Stimulated activated CD4-positive, alpha-beta T cell treated with anti-CD3 and anti-CD28 coated beads, Interleukin-12 subunit alpha, Interleukin-12 subunit beta, amount 100 ng/mL, for 48 hours (primary cell): ENCODE results near the gene INPP5D.

Experiments used
- DNase-seq, 3 donors: peaks; one replicate each; pipeline ENCODE4 v3.0.0-alpha.2; 2020; ENCODE audit warnings: low read depth in 2 of 3, low spot score in 1 of 3

Gene INPP5D

GRCh38 chr2:233233618-233234230 is 173.6 kb downstream of the INPP5D start:
- no peak for DNase-seq

GRCh38 chr2:233234264-233234663 is 174.1 kb downstream of the INPP5D start:
- DNase-seq: no peak

DNA sequence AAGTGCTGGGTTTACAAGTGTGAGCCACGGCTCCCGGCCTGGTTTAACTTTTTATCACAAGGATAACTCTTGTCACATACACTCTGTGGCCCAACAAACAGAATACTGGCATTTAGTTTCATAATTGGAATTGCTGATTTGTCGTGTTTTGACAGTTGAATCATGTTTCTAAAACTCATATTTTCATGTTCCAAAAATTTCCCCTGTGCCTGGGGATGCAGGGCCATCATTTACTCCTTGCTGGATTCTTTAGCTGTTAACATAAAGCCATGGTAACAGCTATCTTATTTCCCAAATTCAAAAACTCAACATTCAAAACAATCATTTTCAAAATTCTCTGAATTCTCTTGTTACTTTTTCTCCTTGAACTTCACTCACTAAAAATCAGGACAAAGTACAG is 174.9 kb downstream of the INPP5D start:
- DNase-seq: no peak

DNA sequence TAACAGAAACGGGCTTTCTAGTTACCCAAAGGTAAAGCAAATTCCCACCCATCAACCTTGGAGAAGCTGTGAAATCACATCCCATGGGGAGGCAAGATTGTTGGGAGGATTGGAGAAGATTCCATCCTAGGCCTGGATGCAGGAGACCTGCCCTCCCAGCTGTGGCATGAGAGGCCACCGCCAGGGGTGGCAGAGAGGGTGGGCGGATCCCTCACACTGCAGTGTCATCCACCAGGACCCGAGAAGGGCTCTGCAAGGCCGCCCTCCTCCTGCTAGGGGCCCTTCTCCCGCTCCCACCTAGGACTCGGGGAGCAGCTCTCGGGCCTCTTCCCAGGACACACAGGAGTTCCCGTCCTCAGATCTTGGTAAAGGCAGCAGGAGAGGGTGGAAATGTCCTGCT is 175.8 kb downstream of the INPP5D start:
- DNase-seq: no peak

- DNase-seq: no peak
Observed at GRCh38 chr2:233236820-233237589, 176.9 kb downstream of the INPP5D start.

- no peak for DNase-seq
Observed at GRCh38 chr2:233240897-233241296, 180.8 kb downstream of the INPP5D start.

DNA sequence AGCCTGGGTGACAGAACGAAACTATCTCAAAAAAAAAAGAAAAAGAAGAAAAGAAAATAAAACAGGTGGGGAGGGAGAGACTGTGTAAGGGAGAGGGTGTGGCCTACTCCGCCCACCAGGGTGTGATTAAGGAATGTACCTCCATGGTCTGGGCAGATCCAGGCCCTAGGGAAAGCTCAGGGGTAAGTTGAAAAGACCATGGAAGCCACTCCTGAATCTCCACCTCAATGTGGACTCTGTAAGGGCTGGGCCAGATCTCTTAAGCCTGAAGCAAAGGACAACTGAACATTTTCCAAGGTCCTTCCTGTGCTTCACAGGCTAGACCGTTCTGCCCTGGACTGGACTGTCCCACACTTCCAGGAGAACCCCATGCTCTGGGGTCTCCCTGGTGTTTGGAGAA is 181.7 kb downstream of the INPP5D start:
- DNase-seq: no peak

DNA sequence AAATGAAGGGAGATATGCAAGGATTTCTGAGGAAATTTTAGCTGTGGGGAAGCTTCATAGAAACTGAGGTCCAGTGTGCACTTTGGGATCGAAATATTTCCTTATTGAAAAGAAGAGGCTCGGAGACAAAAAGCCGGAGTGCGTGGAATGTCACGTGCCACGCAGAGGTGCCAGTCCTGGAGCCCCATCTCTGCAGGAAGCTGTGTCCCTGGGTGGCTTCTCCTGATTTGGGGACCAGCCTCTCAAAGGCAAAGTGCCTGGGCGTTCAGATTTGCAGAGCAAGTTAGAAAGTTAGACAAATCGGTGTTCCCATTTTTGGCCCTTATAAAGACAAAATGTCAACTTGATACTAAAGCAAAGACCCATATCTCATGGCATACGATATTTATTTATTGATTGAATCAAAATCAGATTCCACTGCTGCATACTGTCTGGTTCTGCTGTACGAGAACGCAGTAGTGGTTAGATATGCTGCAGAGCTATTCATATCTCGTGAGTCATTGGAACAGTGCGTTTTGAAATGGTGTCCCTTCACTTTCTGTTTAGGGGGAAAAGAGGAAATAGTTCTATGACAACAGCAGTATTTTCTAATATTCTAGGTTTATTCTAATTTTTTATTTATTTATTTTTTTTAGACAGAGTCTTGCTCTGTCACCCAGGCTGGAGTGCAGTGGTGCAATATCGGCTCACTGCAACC is 182.2 kb downstream of the INPP5D start:
- no peak for DNase-seq

DNA sequence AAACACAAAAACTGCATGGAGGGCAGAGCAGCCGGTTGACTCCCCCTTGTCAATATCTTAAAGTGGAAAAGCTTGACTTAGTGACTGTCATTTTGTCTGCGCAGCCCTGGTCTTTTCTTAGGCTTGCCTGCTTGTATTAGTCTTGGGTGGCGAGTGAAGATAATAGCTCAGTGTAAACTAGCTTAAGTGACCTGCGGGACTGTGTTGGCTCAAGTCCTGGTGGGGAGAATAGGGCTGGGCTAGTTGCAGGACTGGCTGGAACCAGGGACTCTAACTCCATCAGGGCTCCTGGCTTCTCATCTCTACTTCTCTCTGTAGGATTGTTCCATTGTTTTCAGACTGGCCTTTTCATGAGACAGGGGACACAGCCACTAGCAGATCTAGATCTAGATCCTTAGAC is 183.2 kb downstream of the INPP5D start:
- DNase-seq: no peak

GRCh38 chr2:233244818-233245217 is 184.7 kb downstream of the INPP5D start:
- DNase-seq: no peak

DNA sequence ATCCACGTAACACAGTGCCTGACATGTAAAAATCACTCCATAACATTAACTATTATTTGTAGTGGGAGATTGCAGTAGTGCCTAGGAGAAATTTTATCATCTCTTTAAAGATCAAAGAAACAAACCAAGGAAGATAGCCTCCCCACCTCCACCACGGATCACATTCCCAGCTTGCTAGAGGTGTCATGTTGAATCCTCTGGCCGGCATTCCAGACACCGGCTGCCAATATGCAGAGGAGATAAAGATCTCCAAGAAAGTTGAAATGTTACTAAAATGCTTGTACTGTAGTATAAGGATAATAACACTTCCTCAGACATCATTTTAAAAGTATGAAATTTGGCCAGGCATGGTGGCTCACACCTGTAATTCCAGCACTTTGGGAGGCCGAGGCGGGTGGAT is 185.3 kb downstream of the INPP5D start:
- no peak for DNase-seq

DNA sequence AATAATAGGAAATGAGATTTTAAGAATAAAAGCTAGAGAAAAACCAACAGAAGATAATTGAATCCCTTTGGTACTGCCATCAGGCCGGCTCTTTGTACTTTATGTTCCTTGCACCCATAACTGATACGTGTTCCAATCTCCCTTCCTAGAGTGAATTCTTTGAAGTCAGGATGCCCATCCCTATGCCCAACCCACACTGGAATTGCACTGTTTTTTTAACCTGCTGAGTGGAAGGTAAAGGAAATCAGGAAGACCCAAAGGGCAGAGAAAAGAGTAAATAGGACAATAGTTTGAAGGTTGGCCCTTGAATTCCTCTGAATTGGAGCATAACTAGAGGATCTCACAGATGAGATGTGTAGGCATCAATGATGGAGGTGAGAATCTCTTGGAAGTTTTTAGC is 187.0 kb downstream of the INPP5D start:
- DNase-seq: no peak

DNA sequence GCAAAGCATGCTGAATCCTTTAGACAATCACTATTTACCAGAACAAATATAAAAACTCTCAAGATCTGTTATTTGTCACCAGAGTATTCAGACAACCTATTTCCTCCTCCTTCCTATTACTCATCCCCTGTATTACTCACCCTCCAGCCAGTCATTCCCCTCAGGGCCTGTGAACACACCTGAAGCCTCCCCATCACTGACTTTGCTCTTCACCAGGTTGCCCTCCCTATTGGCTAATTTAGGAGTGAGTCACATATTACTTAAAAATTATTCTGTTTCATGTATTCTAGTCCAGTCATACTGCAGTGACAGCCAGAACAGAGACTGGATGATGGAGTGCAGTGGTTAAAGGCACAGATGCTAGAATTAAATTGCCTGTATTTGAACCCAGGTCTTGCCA is 187.6 kb downstream of the INPP5D start:
- DNase-seq: peak; percentile 45 to 69 (median 62)

GRCh38 chr2:233248999-233249398 is 188.9 kb downstream of the INPP5D start:
- no peak for DNase-seq

DNA sequence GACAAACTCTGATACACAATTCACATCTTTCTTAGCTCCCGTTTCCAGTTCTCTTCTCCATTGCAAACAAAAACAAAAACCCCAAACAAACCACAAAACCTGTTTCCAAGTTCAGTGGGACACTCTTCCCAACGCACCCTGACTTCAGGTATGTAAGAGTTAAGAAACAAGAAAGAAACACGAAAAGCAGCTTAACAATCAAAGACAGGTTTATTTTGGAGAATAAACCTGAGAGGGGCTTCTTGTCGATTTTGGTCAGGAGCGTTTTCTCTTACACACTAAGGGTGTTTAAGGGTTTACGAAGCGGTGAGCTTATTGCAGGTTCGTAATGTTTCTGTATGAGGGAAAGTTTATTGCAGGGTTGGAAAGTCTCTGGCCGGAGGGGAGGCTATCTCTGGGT is 190.4 kb downstream of the INPP5D start:
- no peak for DNase-seq

DNA sequence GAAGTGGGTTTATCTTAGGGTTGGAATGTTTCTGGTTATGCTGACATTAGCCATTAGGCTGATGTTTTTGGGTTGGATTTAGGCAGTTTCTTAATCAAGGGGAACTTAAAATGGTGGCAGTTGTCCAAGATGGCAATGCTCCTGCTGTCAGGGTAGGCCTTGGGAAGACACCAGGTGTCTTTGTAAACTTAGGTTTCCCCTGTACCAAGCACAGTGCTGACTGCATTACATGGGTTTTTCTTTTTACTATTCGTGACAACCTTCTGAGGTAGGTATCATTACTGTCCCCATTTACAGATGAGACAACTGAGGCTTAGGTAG is 190.8 kb downstream of the INPP5D start:
- no peak for DNase-seq

GRCh38 chr2:233251306-233252116 is 191.4 kb downstream of the INPP5D start, which contains the start of gene ATG16L1:
Gene ATG16L1 (plus strand): TSS chr2:233251673. CDS start chr2:233251828, 155 bp downstream.
- peak; percentile 92 to 95 (median 93) for DNase-seq

- no peak for DNase-seq
Observed at GRCh38 chr2:233252227-233252626, 192.1 kb downstream of the INPP5D start.

DNA sequence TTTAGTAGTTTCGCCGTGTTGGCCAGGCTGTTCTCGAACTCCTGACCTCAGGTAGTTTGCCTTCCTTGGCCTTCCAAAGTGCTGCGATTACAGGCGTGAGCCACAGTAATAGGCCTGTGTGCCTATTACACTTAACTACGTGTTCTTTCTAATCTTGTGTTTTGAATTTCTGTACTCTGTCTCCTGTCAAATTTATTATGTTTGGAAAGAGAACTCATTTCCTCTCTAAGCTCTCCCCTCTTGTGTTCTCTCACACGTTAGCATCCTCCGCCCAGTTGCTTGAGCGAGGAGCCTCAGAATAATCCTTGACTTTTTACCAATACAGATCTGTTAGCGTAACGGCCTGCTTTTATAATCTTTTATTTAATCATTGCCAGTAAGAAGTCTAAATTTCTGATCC is 195.0 kb downstream of the INPP5D start:
- DNase-seq: no peak

DNA sequence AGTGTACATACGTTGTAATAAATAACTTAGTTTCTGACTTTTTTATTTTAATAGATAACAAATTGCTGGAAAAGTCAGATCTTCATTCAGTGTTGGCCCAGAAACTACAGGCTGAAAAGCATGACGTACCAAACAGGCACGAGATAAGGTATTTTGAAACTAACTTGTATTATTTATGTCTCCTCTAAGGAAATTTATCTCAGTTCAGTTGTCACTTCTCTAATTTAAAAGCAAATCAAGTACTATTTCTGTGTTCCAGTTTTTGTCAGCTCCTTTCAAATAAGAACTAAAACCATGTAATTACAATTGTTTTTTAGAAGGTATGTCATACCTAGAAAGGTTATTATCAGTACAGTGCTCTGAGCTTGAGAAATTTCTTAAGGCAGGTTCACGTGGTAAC is 195.9 kb downstream of the INPP5D start:
- no peak for DNase-seq
